Mucosa of rectum (tissue), 2 donors: ENCODE results near the gene TACR2.
A peak's percentile ranks its signal among the peaks of the same experiment; 100 is the strongest.

Source experiments
- H3K27ac ChIP-seq, 2 donors: one replicate each; pipeline ENCODE4 v1.7.0; 2013; ENCODE audit warnings: inconsistent platforms in 2 of 2, low read depth in 2 of 2, low read length in 2 of 2
- H3K27me3 ChIP-seq, 2 donors: one replicate each; pipeline ENCODE4 v1.7.0; 2013; ENCODE audit warnings: low read length in 2 of 2; ENCODE audit not compliant: control insufficient read depth in 2 of 2, insufficient read depth in 2 of 2
- H3K36me3 ChIP-seq, 2 donors: one replicate each; pipeline ENCODE4 v1.7.0; 2013; ENCODE audit warnings: low read length in 2 of 2; ENCODE audit not compliant: control insufficient read depth in 2 of 2, insufficient read depth in 2 of 2
- H3K4me1 ChIP-seq, 2 donors: one replicate each; pipeline ENCODE4 v1.7.0; 2013; ENCODE audit warnings: low read length in 2 of 2, mild to moderate bottlenecking in 1 of 2; ENCODE audit not compliant: control insufficient read depth in 2 of 2, insufficient read depth in 2 of 2
- H3K4me3 ChIP-seq, 2 donors: one replicate each; pipeline ENCODE4 v1.7.0; 2013; ENCODE audit warnings: low read length in 2 of 2
- H3K9ac ChIP-seq, 2 donors: one replicate each; pipeline ENCODE4 v1.7.0; 2013; ENCODE audit warnings: low read length in 2 of 2, low read depth in 1 of 2, mild to moderate bottlenecking in 1 of 2
- H3K9me3 ChIP-seq, 2 donors: one replicate each; pipeline ENCODE4 v1.7.0; 2013; ENCODE audit warnings: low read length in 2 of 2; ENCODE audit not compliant: control insufficient read depth in 2 of 2
- donor health status: healthy.
- donor health status: Normal muscosa, but diverticular disease.

TACR2 gene

DNA sequence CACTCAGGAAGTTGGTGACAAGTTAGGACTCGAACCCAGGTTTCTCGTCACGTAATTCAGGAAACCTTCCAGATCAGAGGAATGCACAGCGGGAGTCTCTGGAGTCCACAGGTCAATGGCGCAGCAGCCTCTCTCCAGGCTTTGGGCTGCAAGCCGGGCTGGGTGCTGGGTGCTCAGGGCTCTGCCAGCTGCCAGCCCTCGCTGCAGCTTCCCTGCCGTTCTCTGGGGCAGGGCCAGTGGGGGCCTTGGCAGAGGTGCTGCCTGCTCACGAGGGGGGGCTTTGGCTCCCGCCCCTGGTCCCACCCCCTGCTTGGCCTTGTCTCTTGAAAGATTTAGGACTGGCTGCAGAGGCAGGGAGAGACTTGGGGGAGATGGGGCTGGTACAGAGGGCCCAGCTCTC lies at the start of gene TACR2:
Gene TACR2, minus strand, starts transcription at position 224 of the 400 bp plus-strand sequence. CDS start 595 bp downstream, outside the sequence.
- H3K36me3 ChIP-seq = no peaks in the 10 kb centered on the region
- peak within 1 kb of the TSS in 1 of 2 donors; percentile 44 for H3K4me3 ChIP-seq
- no peaks in the 10 kb centered on the region for H3K9me3 ChIP-seq
- H3K9ac ChIP-seq = peak within 1 kb of the TSS in 1 of 2 donors; percentile 28
- H3K4me1 ChIP-seq = peaks cover 20 to 23% of the 10 kb centered on the region in 2 donors
- H3K27ac ChIP-seq = peak within 1 kb of the TSS; percentile 48 to 61
- H3K27me3 ChIP-seq = no peaks in the 10 kb centered on the region

DNA sequence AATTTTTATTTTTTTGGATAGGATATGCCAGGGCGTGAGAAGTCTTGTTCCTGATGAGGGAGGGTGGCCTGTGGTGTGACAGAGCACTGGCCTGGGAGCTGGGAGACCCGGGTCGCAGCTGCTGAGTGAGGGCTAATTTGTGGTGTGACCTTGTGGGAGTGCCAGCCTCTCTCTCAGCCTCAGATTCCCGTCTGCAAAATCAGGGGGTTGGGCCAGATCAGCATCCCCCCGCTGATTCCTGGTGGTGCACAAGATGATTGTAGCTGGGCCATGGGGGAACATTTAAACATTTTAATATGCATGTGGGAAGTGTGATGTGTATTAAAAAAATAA lies 49.4 kb upstream of the TACR2 start:
- Histone ChIP-seq H3K4me1 (peaks cover 33 to 37% of the 10 kb centered on the region in 2 donors), H3K36me3 (peaks cover 0 to 6% of the 10 kb centered on the region in 2 donors), H3K4me3 (no peak overlapping the region), H3K27ac (no peak overlapping the region), H3K9me3 (no peaks in the 10 kb centered on the region), H3K9ac (no peak overlapping the region), H3K27me3 (no peaks in the 10 kb centered on the region)

DNA sequence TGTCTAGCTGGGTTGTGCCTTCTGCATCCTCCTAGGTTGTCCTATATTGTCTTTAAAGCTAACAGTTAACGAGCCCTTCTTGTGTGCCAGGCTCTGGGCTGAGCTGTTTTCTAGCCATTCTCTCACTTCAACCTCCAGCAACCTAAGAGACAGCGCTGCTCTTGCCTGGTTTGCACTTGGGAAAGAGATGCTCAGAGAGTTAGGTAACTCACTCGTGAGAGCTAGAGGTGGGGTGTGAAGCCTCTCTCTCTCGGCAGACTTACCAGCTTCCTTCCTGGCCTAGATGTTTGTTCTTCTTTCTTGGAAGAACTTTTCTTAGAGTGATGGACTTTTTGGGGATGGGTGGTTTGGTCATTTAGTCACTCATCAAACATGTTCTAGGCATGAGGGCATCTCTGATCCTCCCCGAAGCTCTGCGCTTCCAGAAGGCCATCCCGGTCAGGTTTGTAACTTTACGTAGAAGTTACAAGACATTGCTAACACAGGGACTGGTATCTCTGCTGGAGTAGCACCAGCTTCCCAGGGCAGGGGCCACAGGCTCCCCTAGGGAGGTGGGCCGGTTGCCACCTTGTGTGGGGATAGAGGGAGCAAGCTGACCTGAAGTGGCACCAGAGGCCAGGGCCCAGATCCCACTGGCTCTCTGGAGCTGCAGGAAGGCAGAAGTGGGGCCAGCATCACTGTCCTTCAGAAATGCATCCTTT lies 48.9 kb upstream of the TACR2 start:
- H3K27me3 ChIP-seq = no peaks in the 10 kb centered on the region
- H3K4me1 ChIP-seq = peaks cover 38 to 42% of the 10 kb centered on the region in 2 donors
- no peaks in the 10 kb centered on the region for H3K9me3 ChIP-seq
- H3K36me3 ChIP-seq = peaks cover 0 to 6% of the 10 kb centered on the region in 2 donors
- H3K9ac ChIP-seq = no peak overlapping the region
- peak overlapping the region; percentile 58 to 72 for H3K27ac ChIP-seq
- no peak overlapping the region for H3K4me3 ChIP-seq

DNA sequence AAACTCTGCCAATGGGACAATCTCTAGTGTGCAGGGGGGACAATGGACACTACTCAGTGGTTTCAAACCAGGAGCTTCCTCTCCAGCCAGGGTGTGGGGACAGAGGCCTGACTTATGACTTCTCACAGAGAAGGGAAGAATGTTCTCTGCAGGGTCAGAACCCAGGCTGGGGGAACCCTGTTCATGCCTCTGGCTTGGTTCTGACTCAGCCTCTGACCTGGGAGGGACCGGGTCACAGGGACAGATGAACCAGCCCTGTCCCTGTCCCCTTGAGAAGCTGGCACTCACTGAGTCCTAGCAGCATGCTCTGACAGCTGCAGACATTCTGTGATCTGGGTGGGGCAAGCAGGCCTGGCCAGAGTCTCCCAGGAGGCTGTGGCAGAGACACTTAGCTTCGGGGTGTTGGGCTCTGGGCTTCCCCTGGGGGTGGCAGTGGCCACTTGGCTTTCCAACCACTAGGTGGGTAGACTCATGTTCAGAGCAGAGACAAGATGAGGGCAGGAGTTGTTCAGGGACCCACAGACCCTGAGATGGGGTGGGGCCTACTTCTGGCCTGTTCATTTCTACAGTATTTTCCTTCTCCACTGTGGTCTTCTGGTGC lies 48.2 kb upstream of the TACR2 start:
- Histone ChIP-seq H3K4me3 (no peak overlapping the region), H3K27ac (peak overlapping the region; percentile 58 to 72), H3K36me3 (peaks cover 0 to 3% of the 10 kb centered on the region in 2 donors), H3K9me3 (no peaks in the 10 kb centered on the region), H3K4me1 (peaks cover 45 to 50% of the 10 kb centered on the region in 2 donors), H3K9ac (peak overlapping the region in 1 of 2 donors; percentile 3), H3K27me3 (no peaks in the 10 kb centered on the region)

DNA sequence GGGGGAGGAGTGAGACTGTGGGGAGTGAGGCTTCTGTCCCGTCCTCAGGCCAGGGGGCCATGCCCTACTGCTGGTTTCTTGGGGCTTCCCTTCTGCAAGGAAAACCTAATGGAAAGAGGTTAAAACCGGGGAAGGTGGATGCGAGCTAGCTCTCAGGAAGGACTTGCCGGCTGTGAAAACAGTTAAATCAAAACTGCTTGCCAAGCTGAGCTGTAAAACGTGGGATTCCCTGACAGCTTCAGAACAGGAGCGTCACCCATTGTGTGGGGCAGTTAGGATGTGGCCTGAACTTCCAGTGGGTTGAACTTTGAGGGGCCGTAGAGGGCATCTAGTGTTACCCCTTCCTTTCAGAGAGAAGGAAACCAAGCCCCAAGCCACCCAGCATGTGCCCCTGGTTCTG lies 47.7 kb upstream of the TACR2 start:
- Histone ChIP-seq H3K27ac (peak overlapping the region; percentile 58 to 72), H3K4me1 (peaks cover 50 to 55% of the 10 kb centered on the region in 2 donors), H3K27me3 (no peaks in the 10 kb centered on the region), H3K4me3 (no peak overlapping the region), H3K36me3 (peaks cover 0 to 3% of the 10 kb centered on the region in 2 donors), H3K9ac (peak overlapping the region in 1 of 2 donors; percentile 3), H3K9me3 (no peaks in the 10 kb centered on the region)

DNA sequence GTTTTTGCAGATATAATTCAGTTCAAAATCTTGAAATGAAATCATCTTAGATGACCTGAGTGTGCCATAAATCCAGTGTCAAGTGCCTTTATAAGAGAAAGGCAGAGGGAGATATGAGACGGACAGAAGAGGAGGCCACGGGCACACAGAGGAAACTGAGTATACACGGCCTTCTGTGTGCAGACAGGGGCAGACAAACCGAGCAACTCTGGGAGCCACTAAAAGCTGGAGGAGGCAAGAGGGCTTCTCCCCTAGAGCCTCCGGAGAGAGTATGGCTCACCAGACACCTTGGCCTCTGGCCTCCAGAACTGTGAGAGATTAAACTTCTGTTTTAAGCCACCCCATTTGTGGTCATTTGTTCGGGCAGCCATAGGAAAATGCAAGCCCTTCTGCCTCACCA lies 47.2 kb upstream of the TACR2 start:
- peaks cover 55 to 60% of the 10 kb centered on the region in 2 donors for H3K4me1 ChIP-seq
- H3K4me3 ChIP-seq = no peak overlapping the region
- H3K9me3 ChIP-seq = no peaks in the 10 kb centered on the region
- peak overlapping the region; percentile 58 to 72 for H3K27ac ChIP-seq
- no peaks in the 10 kb centered on the region for H3K27me3 ChIP-seq
- peak overlapping the region in 1 of 2 donors; percentile 3 for H3K9ac ChIP-seq
- peaks cover 0 to 3% of the 10 kb centered on the region in 2 donors for H3K36me3 ChIP-seq

DNA sequence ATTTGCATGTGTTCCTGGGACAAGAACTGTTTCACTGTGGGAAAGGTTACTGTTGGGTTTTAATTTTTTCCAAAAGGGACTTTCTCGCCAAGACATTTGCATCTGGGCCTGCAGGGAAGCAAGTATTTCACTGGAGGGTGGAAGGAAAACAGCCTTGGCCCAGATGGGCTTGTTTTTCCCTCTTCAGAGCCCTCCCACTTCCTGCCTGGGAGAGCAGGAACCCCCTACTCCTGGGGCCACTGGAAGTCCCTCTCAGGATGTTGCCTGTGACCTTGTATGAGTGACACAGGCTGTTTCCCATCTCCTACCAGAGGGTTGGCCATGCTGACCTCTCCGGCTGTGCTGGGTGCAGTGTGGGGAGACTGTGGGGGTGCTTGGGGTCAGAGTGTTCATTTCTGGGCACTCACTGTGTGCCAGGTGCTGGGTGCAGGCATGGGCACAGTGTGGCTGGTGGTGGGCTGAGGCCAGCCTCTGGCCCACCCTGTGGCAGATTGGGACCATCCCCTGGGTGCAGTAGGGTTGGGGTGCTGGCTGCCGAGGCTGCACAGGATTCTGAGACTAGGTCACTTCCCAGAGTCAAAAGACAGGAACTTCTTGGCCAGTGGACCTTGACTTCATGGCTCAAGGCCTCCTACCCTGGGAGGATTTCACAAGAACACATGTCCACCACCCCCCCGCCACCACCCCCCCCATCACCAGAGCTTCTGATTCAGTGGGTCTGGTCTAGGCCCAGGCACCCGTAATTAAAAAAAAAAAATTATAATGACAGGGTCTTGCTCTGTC lies 44.7 kb upstream of the TACR2 start:
- Histone ChIP-seq H3K27me3 (no peaks in the 10 kb centered on the region), H3K27ac (peak overlapping the region; percentile 48 to 56), H3K4me3 (no peak overlapping the region), H3K36me3 (peaks cover 3 to 9% of the 10 kb centered on the region in 2 donors), H3K4me1 (peaks cover 74 to 82% of the 10 kb centered on the region in 2 donors), H3K9ac (no peak overlapping the region), H3K9me3 (no peaks in the 10 kb centered on the region)

DNA sequence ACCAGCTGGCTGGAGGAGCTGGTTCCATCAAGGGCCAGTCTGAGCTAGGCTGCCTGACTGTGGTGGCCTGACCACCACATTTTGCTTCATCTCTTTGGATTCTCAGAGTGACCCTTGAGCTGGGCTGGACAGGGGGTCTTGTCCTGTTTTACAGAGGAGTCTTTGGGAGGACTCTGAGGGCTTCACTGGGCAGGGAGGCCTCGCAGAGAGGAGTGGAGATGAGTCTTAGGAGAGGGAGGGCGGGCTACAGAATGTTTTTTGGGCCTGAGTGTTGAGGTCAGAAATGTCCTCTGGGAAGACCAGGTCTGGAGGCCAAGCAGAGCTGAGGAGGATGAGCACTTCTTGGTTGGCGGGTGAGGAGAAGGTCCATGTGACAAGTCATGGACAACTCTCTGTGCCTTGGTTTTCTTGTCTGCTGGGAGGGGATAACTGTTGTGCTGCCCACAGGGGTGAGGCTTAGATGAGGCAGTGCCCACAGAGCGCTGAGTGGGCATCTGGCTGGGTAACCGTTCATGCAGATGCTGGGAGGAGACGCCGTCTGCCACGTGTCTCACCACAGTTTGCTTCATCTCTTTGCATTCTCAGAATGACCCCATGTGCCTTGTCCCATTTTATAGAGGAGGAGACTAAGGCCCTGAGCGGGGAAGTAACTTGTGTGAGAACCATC lies 44.0 kb upstream of the TACR2 start:
- Histone ChIP-seq H3K36me3 (peaks cover 3 to 9% of the 10 kb centered on the region in 2 donors), H3K4me1 (peaks cover 69 to 82% of the 10 kb centered on the region in 2 donors), H3K9me3 (no peaks in the 10 kb centered on the region), H3K9ac (peak overlapping the region in 1 of 2 donors; percentile 42), H3K27ac (peak overlapping the region; percentile 93 to 95), H3K27me3 (no peaks in the 10 kb centered on the region), H3K4me3 (peak overlapping the region in 1 of 2 donors; percentile 7)

DNA sequence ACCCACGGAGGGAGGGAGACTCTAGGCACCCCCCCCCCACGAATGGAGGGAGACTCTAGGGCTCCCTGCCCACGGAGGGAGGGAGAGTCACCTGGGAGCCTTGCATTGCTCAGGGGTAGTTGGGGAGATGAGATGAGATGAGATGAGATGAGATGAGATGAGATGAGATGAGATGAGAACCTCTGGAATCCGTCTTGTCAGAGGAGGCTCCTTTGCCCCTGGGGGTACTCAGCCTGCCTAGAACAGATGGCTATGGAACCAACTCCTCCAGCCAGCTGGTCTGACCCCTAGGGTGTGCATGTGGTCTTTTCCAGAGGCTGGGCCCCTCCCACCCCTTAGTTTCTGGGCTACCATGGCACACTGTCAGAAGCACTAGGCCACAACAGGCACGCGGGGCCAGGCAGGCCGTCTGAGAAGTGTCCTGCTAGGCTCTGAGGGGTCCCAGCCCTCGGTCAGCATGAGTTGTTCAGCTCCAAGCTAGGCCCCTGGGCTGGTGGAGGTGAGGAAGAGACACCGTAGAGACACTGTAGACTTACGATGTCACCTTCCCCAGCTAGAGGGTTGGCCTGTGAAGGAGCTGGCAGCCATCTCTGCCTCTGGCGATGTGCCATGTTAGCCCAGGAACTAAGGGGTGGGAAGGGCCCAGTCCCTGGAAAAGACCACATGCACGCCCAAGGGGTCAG lies 43.3 kb upstream of the TACR2 start:
- no peaks in the 10 kb centered on the region for H3K9me3 ChIP-seq
- H3K36me3 ChIP-seq = peaks cover 3 to 9% of the 10 kb centered on the region in 2 donors
- peak overlapping the region; percentile 42 to 49 for H3K9ac ChIP-seq
- H3K4me3 ChIP-seq = peak overlapping the region in 1 of 2 donors; percentile 7
- H3K27me3 ChIP-seq = no peaks in the 10 kb centered on the region
- peaks cover 63 to 75% of the 10 kb centered on the region in 2 donors for H3K4me1 ChIP-seq
- peak overlapping the region; percentile 93 to 95 for H3K27ac ChIP-seq
